Stimulated activated CD8-positive, alpha-beta memory T cell treated with anti-CD3 and anti-CD28 coated beads, Interleukin-2, amount 100 ng/mL, for 48 hours (primary cell): ENCODE results near the gene FKBP1A.

Experiments
- DNase-seq, 2 donors: peaks; one replicate each; pipeline ENCODE4 v3.0.0-alpha.2; 2020; ENCODE audit warnings: low read depth in 2 of 2

The FKBP1A gene

GRCh38 chr20:1319051-1319450 is 73.8 kb downstream of the FKBP1A start:
- DNase-seq, result no peak
